CD14-positive monocyte (primary cell): ENCODE results near the gene ARFGAP1. TPM values are rescaled to one million over a fixed set of nuclear protein-coding genes. Genes with fewer than 3 reads are reported as not detected.

ENCODE experiments used
- DNase-seq, 3 donors: peaks; one replicate each; pipeline ENCODE4 v3.0.0-alpha.2; 2011 to 2022
- H2AFZ ChIP-seq: 2 replicates; pipeline ENCODE4 v1.6.0; 2012; ENCODE audit warnings: mild to moderate bottlenecking, low read depth, low read length, inconsistent platforms; ENCODE audit not compliant: insufficient read depth, poor library complexity, severe bottlenecking
- H3K27ac ChIP-seq, 2 donors: 1 replicate in 1 of 2; 2 replicates in 1 of 2; pipeline ENCODE4 v1.5.1; 2012 to 2013; ENCODE audit warnings: low read length in 2 of 2, control low read depth in 1 of 2, inconsistent platforms in 1 of 2, low read depth in 1 of 2, mild to moderate bottlenecking in 1 of 2
- H3K27me3 ChIP-seq, 2 donors: one replicate each; pipeline versions ENCODE4 v1.6.0 to v1.6.1; 2011 to 2013; ENCODE audit warnings: low read length in 2 of 2; ENCODE audit not compliant: control insufficient read depth in 2 of 2, insufficient read depth in 2 of 2
- H3K36me3 ChIP-seq, 2 donors: replicated peaks in 1 of 2; 1 replicate in 1 of 2; 2 replicates in 1 of 2; pipeline versions ENCODE4 v1.5.1 to v1.6.1; 2012 to 2013; ENCODE audit warnings: low read length in 2 of 2, control low read depth in 1 of 2, inconsistent platforms in 1 of 2, mild to moderate bottlenecking in 1 of 2; ENCODE audit not compliant: insufficient read depth in 2 of 2, control insufficient read depth in 1 of 2
- H3K4me1 ChIP-seq, 2 donors: 1 replicate in 1 of 2; 2 replicates in 1 of 2; pipeline versions ENCODE4 v1.5.1 to v1.6.1; 2012 to 2013; ENCODE audit warnings: low read length in 2 of 2, control low read depth in 1 of 2, inconsistent platforms in 1 of 2, mild to moderate bottlenecking in 1 of 2, moderate library complexity in 1 of 2; ENCODE audit not compliant: insufficient read depth in 2 of 2, control insufficient read depth in 1 of 2
- H3K4me2 ChIP-seq: replicated peaks from 2 replicates; pipeline ENCODE3; 2012; ENCODE audit warnings: low read length, moderate library complexity, mild to moderate bottlenecking; ENCODE audit not compliant: poor library complexity, severe bottlenecking; ENCODE audit errors: extremely low read depth
- H3K4me3 ChIP-seq, 3 experiments: fragments of 200-600 bp in 1 of 3; sonication (generic) in 1 of 3; replicated peaks in 1 of 3; 1 replicate in 2 of 3; 2 replicates in 1 of 3; pipeline ENCODE4 v1.5.1; 2011 to 2013; ENCODE audit warnings: low read length in 3 of 3, mild to moderate bottlenecking in 3 of 3, control low read depth in 2 of 3, low read depth in 2 of 3, inconsistent platforms in 1 of 3, moderate library complexity in 1 of 3
- H3K79me2 ChIP-seq: 2 replicates; pipeline ENCODE4 v1.6.0; 2012; ENCODE audit warnings: mild to moderate bottlenecking, control low read depth, inconsistent platforms, low read length, moderate library complexity; ENCODE audit not compliant: insufficient read depth
- H3K9ac ChIP-seq: 2 replicates; pipeline ENCODE4 v1.6.0; 2017; ENCODE audit warnings: low read length, mild to moderate bottlenecking; ENCODE audit not compliant: insufficient read depth, poor library complexity, severe bottlenecking
- H3K9me3 ChIP-seq, 2 donors: replicated peaks in 1 of 2; 1 replicate in 1 of 2; 2 replicates in 1 of 2; pipeline versions ENCODE4 v1.5.1 to v1.6.1; 2012 to 2013; ENCODE audit warnings: low read length in 2 of 2, control low read depth in 1 of 2; ENCODE audit not compliant: control insufficient read depth in 1 of 2, insufficient read depth in 1 of 2
- H4K20me1 ChIP-seq: 2 replicates; pipeline ENCODE4 v1.6.0; 2012; ENCODE audit warnings: mild to moderate bottlenecking, low read length, control low read depth, moderate library complexity; ENCODE audit not compliant: insufficient read depth
- H3K27ac Mint-ChIP-seq, 7 donors: one replicate each; pipeline ENCODE4 v1.8.0; 2020; ENCODE audit warnings: mild to moderate bottlenecking in 7 of 7, mixed read lengths in 7 of 7, moderate library complexity in 6 of 7, inconsistent platforms in 2 of 7
- H3K27me3 Mint-ChIP-seq, 3 donors: one replicate each; pipeline ENCODE4 v1.8.0; 2021 to 2022; ENCODE audit warnings: low read depth in 3 of 3, mild to moderate bottlenecking in 3 of 3, mixed read lengths in 3 of 3, moderate library complexity in 3 of 3, inconsistent platforms in 1 of 3
- H3K36me3 Mint-ChIP-seq, 2 donors: one replicate each; pipeline ENCODE4 v1.8.0; 2020; ENCODE audit warnings: mixed read lengths in 2 of 2, inconsistent platforms in 1 of 2, mild to moderate bottlenecking in 1 of 2
- H3K4me1 Mint-ChIP-seq: one replicate; pipeline ENCODE4 v1.8.0; 2020; ENCODE audit warnings: mild to moderate bottlenecking, mixed read lengths
- H3K4me3 Mint-ChIP-seq, 2 donors: one replicate each; pipeline ENCODE4 v1.8.0; 2020; ENCODE audit warnings: mild to moderate bottlenecking in 2 of 2, mixed read lengths in 2 of 2, moderate library complexity in 1 of 2
- H3K9me3 Mint-ChIP-seq, 7 donors: one replicate each; pipeline ENCODE4 v1.8.0; 2020 to 2022; ENCODE audit warnings: mixed read lengths in 7 of 7, mild to moderate bottlenecking in 6 of 7, moderate library complexity in 6 of 7, inconsistent platforms in 2 of 7
- CTCF ChIP-seq: fragments of 200-600 bp; IDR thresholded peaks from one replicate; pipeline ENCODE4 v1.8.0; 2022; ENCODE audit warnings: antibody characterized with exemption, mild to moderate bottlenecking
- WGBS: methylation state at CpG from one replicate; pipeline ENCODE4 v1.1.5; 2013; ENCODE audit warnings: missing lambda C conversion rate; ENCODE audit not compliant: insufficient coverage; 5-methylcytosine and 5-hydroxymethylcytosine counted together
- intact Hi-C, 2 donors: fragments of 100-400 bp; cut with micrococcal nuclease; formaldehyde crosslinking; loops; one replicate each; pipeline versions ENCODE4 v1.15.0 to v1.15.1; 2023
- polyA plus RNA-seq, 3 donors: library from polyadenylated mRNA; depleted of rRNA in 1 of 3; unstranded in 2 of 3; stranded (reverse) in 1 of 3; fragments of 300-500 nt in 2 of 3; fragments of >200 nt in 1 of 3; fragmentation: Illumina TruSeq in 2 of 3; gene quantifications; 1 replicate in 2 of 3; 2 replicates in 1 of 3; pipeline ENCODE4 v1.2.3, GENCODE V29; 2012 to 2021

Gene ARFGAP1
- polyA plus RNA-seq, 3 donors: 11.2 to 99.8 (median 14.1) TPM

- Mint-ChIP-seq H3K36me3 (no peaks in the 10 kb centered on the region), H3K4me1 (no peaks in the 10 kb centered on the region), H3K9me3 (peaks cover 0 to 2% (median 0%) of the 10 kb centered on the region in 7 donors), H3K27me3 (peaks cover 18 to 36% (median 28%) of the 10 kb centered on the region in 3 donors), H3K27ac (no peak overlapping the region), H3K4me3 (no peak overlapping the region)
- H3K4me1 ChIP-seq: no peaks in the 10 kb centered on the region
- 85% methylated on average over 12 of the region's 12 CpGs for WGBS
- TF ChIP-seq CTCF: no peak
- H3K4me3 ChIP-seq: no peak overlapping the region
- no peaks in the 10 kb centered on the region for H4K20me1 ChIP-seq
- no peaks in the 10 kb centered on the region for H3K36me3 ChIP-seq
- H3K4me2 ChIP-seq: no peak overlapping the region
- H3K79me2 ChIP-seq: no peaks in the 10 kb centered on the region
- H3K9ac ChIP-seq: no peak overlapping the region
- peaks cover 0 to 6% of the 10 kb centered on the region in 2 donors for H3K27me3 ChIP-seq
- no peak for DNase-seq
- no peak overlapping the region for H3K27ac ChIP-seq
- no peaks in the 10 kb centered on the region for H3K9me3 ChIP-seq
- H2AFZ ChIP-seq: no peak overlapping the region
- intact Hi-C loops: no loop called here
Measured at GRCh38 chr20:63265891-63266515, 6.6 kb upstream of the ARFGAP1 start.

DNA sequence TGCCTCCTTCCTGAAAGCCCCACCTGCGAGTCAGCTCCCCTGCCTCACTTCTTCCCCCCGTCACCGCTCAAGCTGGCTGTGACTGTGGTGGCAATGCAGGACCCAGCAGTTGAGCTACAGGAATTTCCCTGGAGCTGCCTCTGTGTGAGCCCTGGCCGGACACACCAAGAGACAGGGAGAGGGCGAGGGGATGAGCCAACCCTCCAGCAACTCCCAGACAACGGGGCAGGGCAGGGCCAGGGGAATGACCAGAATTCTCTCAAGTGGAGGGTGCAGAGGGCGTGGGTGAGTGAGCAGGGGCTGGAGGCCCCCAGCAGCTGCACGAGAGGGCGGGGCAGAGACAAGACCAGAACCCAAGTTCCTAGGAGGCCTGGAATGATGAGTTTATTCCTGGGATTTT, 4.9 kb upstream of the ARFGAP1 start:
- H3K27me3 ChIP-seq: peaks cover 0 to 3% of the 10 kb centered on the region in 2 donors
- H4K20me1 ChIP-seq: no peaks in the 10 kb centered on the region
- H3K4me3 ChIP-seq: no peak overlapping the region
- H3K9me3 ChIP-seq: no peaks in the 10 kb centered on the region
- H3K79me2 ChIP-seq: peaks cover 1% of the 10 kb centered on the region
- H3K4me1 ChIP-seq: peaks cover 5 to 6% of the 10 kb centered on the region in 2 donors
- H3K4me2 ChIP-seq: no peak overlapping the region
- Mint-ChIP-seq H3K36me3 (no peaks in the 10 kb centered on the region), H3K27me3 (peaks cover 12 to 30% (median 21%) of the 10 kb centered on the region in 3 donors), H3K4me3 (no peak overlapping the region), H3K4me1 (peaks cover 7% of the 10 kb centered on the region), H3K27ac (no peak overlapping the region), H3K9me3 (peaks cover 0 to 2% (median 0%) of the 10 kb centered on the region in 7 donors)
- no peak overlapping the region for H3K27ac ChIP-seq
- DNase-seq: no peak
- intact Hi-C loops: no loop called here
- no peak overlapping the region for H3K9ac ChIP-seq
- 74% methylated on average over 7 of the region's 9 CpGs for WGBS
- no peaks in the 10 kb centered on the region for H3K36me3 ChIP-seq
- TF ChIP-seq CTCF: no peak
- H2AFZ ChIP-seq: no peak overlapping the region
